AG09309 (cell line): ENCODE measurements around the gene FOXP1.

Experiments
- DNase-seq: peaks from one replicate; pipeline ENCODE4 v3.0.0-alpha.2; 2010; ENCODE audit warnings: low read depth
- H3K4me3 ChIP-seq: 2 replicates; pipeline ENCODE4 v1.5.1; 2011; ENCODE audit warnings: mild to moderate bottlenecking, low read depth, low read length, moderate library complexity; ENCODE audit not compliant: control insufficient read depth
- CTCF ChIP-seq: IDR thresholded peaks from 2 replicates; pipeline ENCODE4 v1.5.1; 2011; ENCODE audit warnings: mild to moderate bottlenecking, low read depth, low read length, inconsistent platforms; ENCODE audit not compliant: insufficient read depth, control insufficient read depth; ENCODE audit errors: missing control alignments

The FOXP1 gene

DNA sequence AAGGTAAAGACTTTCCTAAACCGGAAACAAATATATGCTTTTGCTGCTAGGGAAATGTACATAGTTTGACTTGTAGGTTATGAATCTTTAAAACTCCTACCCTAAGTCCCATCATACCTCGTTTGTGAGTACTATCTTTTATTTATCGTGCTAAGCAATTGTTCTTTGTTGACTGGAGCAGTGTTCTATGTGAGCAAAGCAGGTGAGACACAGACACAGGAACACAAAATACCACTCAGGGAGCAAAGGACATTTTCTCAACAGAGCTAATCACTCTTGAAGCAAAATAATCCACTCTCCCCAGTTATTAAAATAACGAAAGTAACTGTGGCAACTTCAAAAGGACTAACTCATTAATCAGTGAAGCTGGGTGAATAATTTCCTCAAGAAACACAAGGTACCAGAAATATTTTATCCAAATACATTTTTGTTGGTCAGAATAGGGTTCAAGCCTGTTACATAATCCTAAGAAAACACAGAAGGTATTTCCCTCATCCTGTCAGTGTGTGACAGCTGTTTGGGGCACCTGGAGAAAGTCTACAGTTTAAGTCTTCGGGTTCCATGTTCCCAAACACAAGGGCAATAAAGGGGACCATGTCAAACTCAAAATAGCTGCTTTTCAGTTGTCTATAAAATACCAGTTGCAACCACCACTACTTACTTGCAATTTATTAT is 407.7 kb downstream of the FOXP1 start:
- H3K4me3 ChIP-seq = no peak overlapping the region
- no peak for TF ChIP-seq CTCF
- no peak for DNase-seq

DNA sequence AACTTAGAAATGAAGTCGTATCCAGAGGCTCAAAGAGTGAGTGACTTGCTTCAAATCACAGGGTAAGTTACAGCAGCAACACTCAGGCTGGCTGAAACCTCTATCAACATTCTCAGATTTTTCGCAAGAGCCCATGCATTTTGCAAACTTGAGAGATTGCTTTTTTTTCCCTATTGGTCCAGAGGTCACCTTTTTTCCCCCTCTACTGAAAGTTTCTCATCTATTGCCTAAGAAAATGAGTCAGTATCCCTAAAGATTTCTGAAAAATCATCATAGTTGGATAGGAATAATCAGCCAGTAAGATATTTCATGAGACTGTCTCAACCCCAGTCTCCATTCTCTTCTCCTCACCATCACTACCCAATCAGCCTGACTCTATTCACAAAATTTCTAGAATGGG is 410.6 kb downstream of the FOXP1 start:
- H3K4me3 ChIP-seq = no peak overlapping the region
- DNase-seq = peak; percentile 83
- TF ChIP-seq CTCF = no peak

GRCh38 chr3:71172189-71172588 is 411.3 kb downstream of the FOXP1 start:
- TF ChIP-seq CTCF = no peak
- no peak for DNase-seq
- no peak overlapping the region for H3K4me3 ChIP-seq

- no peak for TF ChIP-seq CTCF
- H3K4me3 ChIP-seq = no peak overlapping the region
- no peak for DNase-seq
Observed at GRCh38 chr3:71171247-71171646, 412.3 kb downstream of the FOXP1 start.

- DNase-seq = no peak
- no peak overlapping the region for H3K4me3 ChIP-seq
- TF ChIP-seq CTCF = no peak
Observed at GRCh38 chr3:71168880-71169411, 414.6 kb downstream of the FOXP1 start.

- H3K4me3 ChIP-seq = no peak overlapping the region
- no peak for TF ChIP-seq CTCF
- no peak for DNase-seq
Observed at GRCh38 chr3:71168121-71168721, 415.3 kb downstream of the FOXP1 start.
